Endothelial cell (in vitro differentiated cells): ENCODE data around the gene CRADD. TPM values are rescaled to one million over a fixed set of nuclear protein-coding genes. Genes with fewer than 3 reads are reported as not detected.
"Not testable (repeated sequence)": the region's sequence is repeated elsewhere in the genome, so short reads cannot be mapped to it uniquely, and the experiment has no call there.

Experiments
- DNase-seq: peaks from one replicate; pipeline ENCODE4 v3.0.0; 2021; ENCODE audit warnings: low spot score
- H3K27ac Mint-ChIP-seq: one replicate; pipeline ENCODE4 v1.8.0; 2021; ENCODE audit warnings: mixed read lengths, inconsistent platforms; ENCODE audit not compliant: unreplicated experiment
- H3K27me3 Mint-ChIP-seq: one replicate; pipeline ENCODE4 v1.8.0; 2021; ENCODE audit warnings: mild to moderate bottlenecking, moderate library complexity, mixed read lengths, inconsistent platforms; ENCODE audit not compliant: unreplicated experiment
- H3K36me3 Mint-ChIP-seq: one replicate; pipeline ENCODE4 v1.8.0; 2021; ENCODE audit warnings: mild to moderate bottlenecking, low read depth, mixed read lengths, inconsistent platforms; ENCODE audit not compliant: unreplicated experiment
- H3K4me1 Mint-ChIP-seq: one replicate; pipeline ENCODE4 v1.8.0; 2021; ENCODE audit warnings: mild to moderate bottlenecking, mixed read lengths, inconsistent platforms; ENCODE audit not compliant: unreplicated experiment
- H3K4me3 Mint-ChIP-seq: one replicate; pipeline ENCODE4 v1.8.0; 2021; ENCODE audit warnings: mild to moderate bottlenecking, mixed read lengths, inconsistent platforms; ENCODE audit not compliant: unreplicated experiment
- H3K9me3 Mint-ChIP-seq: one replicate; pipeline ENCODE4 v1.8.0; 2021; ENCODE audit warnings: mixed read lengths, inconsistent platforms; ENCODE audit not compliant: unreplicated experiment
- CTCF ChIP-seq: fragments of 200-600 bp; sonication (generic); IDR thresholded peaks from one replicate; pipeline ENCODE4 v1.5.0; 2021; ENCODE audit warnings: antibody characterized with exemption; ENCODE audit not compliant: unreplicated experiment
- total RNA-seq: library from RNA; stranded (reverse); fragmentation: NEBNext Ultra II Directional; extraction: Animal tissue kit (Norgen Biotek cat#: 25700); gene quantifications from one replicate; pipeline ENCODE4 v1.2.1, GENCODE V29; 2021; ENCODE audit not compliant: unreplicated experiment

Gene CRADD
- total RNA-seq, 1 donor from 2014 or later = 6.5 TPM

GRCh38 chr12:93708952-93709351 is 31.8 kb downstream of the CRADD start:
- Mint-ChIP-seq H3K4me3 (no peak overlapping the region), H3K9me3 (no peaks in the 10 kb centered on the region), H3K27me3 (peaks cover 2% of the 10 kb centered on the region), H3K36me3 (no peaks in the 10 kb centered on the region), H3K4me1 (no peaks in the 10 kb centered on the region), H3K27ac (no peak overlapping the region)
- no peak for DNase-seq
- no peak for TF ChIP-seq CTCF

- TF ChIP-seq CTCF = no peak
- DNase-seq = no peak
- Mint-ChIP-seq H3K27ac (no peak overlapping the region), H3K4me3 (no peak overlapping the region), H3K4me1 (no peaks in the 10 kb centered on the region), H3K9me3 (no peaks in the 10 kb centered on the region), H3K36me3 (no peaks in the 10 kb centered on the region), H3K27me3 (peaks cover 2% of the 10 kb centered on the region)
Measured at GRCh38 chr12:93709386-93709785, 32.2 kb downstream of the CRADD start.

DNA sequence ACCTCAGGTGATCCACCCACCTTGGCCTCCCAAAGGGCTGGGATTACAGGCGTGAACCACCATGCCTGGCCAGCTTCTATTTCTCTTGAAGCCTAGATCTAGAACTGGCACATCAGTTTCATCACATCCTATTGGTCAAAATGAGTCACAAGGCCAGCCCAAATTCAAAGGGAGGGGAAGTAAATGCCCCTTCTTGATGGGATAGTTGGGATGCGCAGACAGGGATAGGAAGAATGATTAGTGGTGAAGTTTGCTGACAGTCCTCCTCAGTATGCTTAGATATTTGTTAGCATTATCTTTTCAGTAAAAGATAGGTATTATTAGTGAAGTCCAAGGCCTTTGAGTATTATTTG is 33.4 kb downstream of the CRADD start:
- Mint-ChIP-seq H3K36me3 (no peaks in the 10 kb centered on the region), H3K27me3 (peaks cover 2% of the 10 kb centered on the region), H3K27ac (no peak overlapping the region), H3K4me3 (no peak overlapping the region), H3K4me1 (no peaks in the 10 kb centered on the region), H3K9me3 (no peaks in the 10 kb centered on the region)
- no peak for DNase-seq
- TF ChIP-seq CTCF = no peak

- H3K27ac Mint-ChIP-seq, H3K9me3 Mint-ChIP-seq, H3K27me3 Mint-ChIP-seq, H3K4me1 Mint-ChIP-seq, H3K36me3 Mint-ChIP-seq, DNase-seq, H3K4me3 Mint-ChIP-seq: not testable (repeated sequence)
Measured at GRCh38 chr12:93711502-93711901, 34.3 kb downstream of the CRADD start.

- Mint-ChIP-seq H3K36me3 (no peaks in the 10 kb centered on the region), H3K9me3 (no peaks in the 10 kb centered on the region), H3K27ac (no peak overlapping the region), H3K4me3 (no peak overlapping the region), H3K27me3 (peaks cover 2% of the 10 kb centered on the region), H3K4me1 (no peaks in the 10 kb centered on the region)
- no peak for DNase-seq
- no peak for TF ChIP-seq CTCF
Measured at GRCh38 chr12:93712200-93712599, 35.0 kb downstream of the CRADD start.

- Mint-ChIP-seq H3K27ac (no peak overlapping the region), H3K27me3 (peaks cover 2% of the 10 kb centered on the region), H3K9me3 (no peaks in the 10 kb centered on the region), H3K4me1 (no peaks in the 10 kb centered on the region), H3K36me3 (no peaks in the 10 kb centered on the region), H3K4me3 (no peak overlapping the region)
- no peak for TF ChIP-seq CTCF
- DNase-seq = no peak
Measured at GRCh38 chr12:93713060-93713459, 35.9 kb downstream of the CRADD start.
